Neural cell (in vitro differentiated cells): ENCODE data around the gene C1orf210.

Source experiments
- EP300 ChIP-seq: fragments of 450-650 bp; conservative IDR thresholded peaks from 2 replicates; pipeline ENCODE4 v1.6.1; 2014; ENCODE audit warnings: antibody characterized with exemption, mild to moderate bottlenecking, moderate library complexity; ENCODE audit not compliant: poor library complexity, severe bottlenecking
- EZH2 ChIP-seq: fragments of 200-600, 300-800 bp; shearing (Covaris generic), sonication (generic); IDR thresholded peaks from 2 replicates; pipeline ENCODE4 v1.6.1; 2014; ENCODE audit warnings: antibody characterized with exemption, low read length, borderline replicate concordance, mild to moderate bottlenecking; ENCODE audit not compliant: insufficient read depth, poor library complexity, severe bottlenecking
- POLR2AphosphoS5 ChIP-seq: IDR thresholded peaks from 2 replicates; pipeline ENCODE4 v1.6.1; 2012
- RAD21 ChIP-seq: fragments of 450-650 bp; conservative IDR thresholded peaks from 2 replicates; pipeline ENCODE4 v1.6.1; 2014; ENCODE audit warnings: antibody characterized with exemption, mild to moderate bottlenecking, moderate library complexity
- SMC3 ChIP-seq: fragments of 450-650 bp; conservative IDR thresholded peaks from 2 replicates; pipeline ENCODE4 v1.6.1; 2014; ENCODE audit warnings: antibody characterized with exemption, mild to moderate bottlenecking, moderate library complexity; ENCODE audit not compliant: poor library complexity
- TF ChIP-seq, protein P1 (sequence below): fragments of 450-650 bp; IDR thresholded peaks from 2 replicates; pipeline ENCODE4 v1.5.1; 2014; ENCODE audit warnings: antibody characterized with exemption, mild to moderate bottlenecking, moderate library complexity; ENCODE audit not compliant: poor library complexity, severe bottlenecking
- TF ChIP-seq, protein P2 (sequence below): IDR thresholded peaks from 2 replicates; pipeline ENCODE4 v1.6.1; 2012; ENCODE audit warnings: borderline replicate concordance

DNA sequence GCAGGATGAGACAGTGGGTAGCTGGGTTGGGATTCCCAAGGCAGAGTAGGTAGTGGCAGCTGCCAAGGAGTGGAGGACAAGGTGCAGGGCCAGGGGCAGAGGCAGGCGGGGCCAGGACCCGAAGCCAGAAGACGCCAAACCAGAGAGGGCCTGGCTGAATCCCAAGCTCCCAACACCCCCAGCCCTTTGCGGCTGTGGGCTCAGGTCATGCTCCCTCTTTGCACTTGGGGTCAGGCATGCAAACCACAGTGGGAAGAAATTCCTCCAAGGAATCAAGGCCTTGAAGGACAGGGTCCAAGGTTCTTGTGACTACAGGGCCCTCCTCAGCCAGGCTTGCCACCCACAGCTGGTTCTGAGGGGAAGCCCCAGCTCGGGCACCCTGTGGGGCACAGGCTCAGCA, 6.2 kb downstream of the C1orf210 start:
- TF ChIP-seq, protein P1, sequence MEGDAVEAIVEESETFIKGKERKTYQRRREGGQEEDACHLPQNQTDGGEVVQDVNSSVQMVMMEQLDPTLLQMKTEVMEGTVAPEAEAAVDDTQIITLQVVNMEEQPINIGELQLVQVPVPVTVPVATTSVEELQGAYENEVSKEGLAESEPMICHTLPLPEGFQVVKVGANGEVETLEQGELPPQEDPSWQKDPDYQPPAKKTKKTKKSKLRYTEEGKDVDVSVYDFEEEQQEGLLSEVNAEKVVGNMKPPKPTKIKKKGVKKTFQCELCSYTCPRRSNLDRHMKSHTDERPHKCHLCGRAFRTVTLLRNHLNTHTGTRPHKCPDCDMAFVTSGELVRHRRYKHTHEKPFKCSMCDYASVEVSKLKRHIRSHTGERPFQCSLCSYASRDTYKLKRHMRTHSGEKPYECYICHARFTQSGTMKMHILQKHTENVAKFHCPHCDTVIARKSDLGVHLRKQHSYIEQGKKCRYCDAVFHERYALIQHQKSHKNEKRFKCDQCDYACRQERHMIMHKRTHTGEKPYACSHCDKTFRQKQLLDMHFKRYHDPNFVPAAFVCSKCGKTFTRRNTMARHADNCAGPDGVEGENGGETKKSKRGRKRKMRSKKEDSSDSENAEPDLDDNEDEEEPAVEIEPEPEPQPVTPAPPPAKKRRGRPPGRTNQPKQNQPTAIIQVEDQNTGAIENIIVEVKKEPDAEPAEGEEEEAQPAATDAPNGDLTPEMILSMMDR: no peak
- TF ChIP-seq EP300 (no peak), EZH2 (no peak), POLR2AphosphoS5 (no peak), RAD21 (no peak), SMC3 (no peak)
- TF ChIP-seq, protein P2, sequence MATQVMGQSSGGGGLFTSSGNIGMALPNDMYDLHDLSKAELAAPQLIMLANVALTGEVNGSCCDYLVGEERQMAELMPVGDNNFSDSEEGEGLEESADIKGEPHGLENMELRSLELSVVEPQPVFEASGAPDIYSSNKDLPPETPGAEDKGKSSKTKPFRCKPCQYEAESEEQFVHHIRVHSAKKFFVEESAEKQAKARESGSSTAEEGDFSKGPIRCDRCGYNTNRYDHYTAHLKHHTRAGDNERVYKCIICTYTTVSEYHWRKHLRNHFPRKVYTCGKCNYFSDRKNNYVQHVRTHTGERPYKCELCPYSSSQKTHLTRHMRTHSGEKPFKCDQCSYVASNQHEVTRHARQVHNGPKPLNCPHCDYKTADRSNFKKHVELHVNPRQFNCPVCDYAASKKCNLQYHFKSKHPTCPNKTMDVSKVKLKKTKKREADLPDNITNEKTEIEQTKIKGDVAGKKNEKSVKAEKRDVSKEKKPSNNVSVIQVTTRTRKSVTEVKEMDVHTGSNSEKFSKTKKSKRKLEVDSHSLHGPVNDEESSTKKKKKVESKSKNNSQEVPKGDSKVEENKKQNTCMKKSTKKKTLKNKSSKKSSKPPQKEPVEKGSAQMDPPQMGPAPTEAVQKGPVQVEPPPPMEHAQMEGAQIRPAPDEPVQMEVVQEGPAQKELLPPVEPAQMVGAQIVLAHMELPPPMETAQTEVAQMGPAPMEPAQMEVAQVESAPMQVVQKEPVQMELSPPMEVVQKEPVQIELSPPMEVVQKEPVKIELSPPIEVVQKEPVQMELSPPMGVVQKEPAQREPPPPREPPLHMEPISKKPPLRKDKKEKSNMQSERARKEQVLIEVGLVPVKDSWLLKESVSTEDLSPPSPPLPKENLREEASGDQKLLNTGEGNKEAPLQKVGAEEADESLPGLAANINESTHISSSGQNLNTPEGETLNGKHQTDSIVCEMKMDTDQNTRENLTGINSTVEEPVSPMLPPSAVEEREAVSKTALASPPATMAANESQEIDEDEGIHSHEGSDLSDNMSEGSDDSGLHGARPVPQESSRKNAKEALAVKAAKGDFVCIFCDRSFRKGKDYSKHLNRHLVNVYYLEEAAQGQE: no peak
